Neural cell (in vitro differentiated cells): ENCODE measurements around the gene CES5A. TPM values are rescaled to one million over a fixed set of nuclear protein-coding genes. Genes with fewer than 3 reads are reported as not detected.

Source experiments
- H2AFZ ChIP-seq: fragments of 200-600, 300-800 bp; sonication (generic), shearing (Covaris generic); 2 replicates; pipeline ENCODE4 v1.6.0; 2014; ENCODE audit warnings: low read depth, mild to moderate bottlenecking, antibody characterized with exemption, low read length, moderate library complexity
- H3F3A ChIP-seq: fragments of 200-600 bp; shearing (Covaris generic); 2 replicates; pipeline ENCODE4 v1.6.1; 2016; ENCODE audit warnings: mild to moderate bottlenecking, moderate library complexity, mixed read lengths, antibody characterized with exemption, low read length; ENCODE audit not compliant: insufficient read depth, poor library complexity, severe bottlenecking
- H3K27ac ChIP-seq: fragments of 200-600, 300-800 bp; sonication (generic), shearing (Covaris generic); 2 replicates; pipeline ENCODE4 v1.5.1; 2014; ENCODE audit warnings: mild to moderate bottlenecking, low read length, moderate library complexity
- H3K27me3 ChIP-seq: fragments of 300-800, 200-600 bp; sonication (generic), shearing (Covaris generic); 2 replicates; pipeline ENCODE4 v1.6.0; 2014; ENCODE audit warnings: mild to moderate bottlenecking, low read depth, low read length, moderate library complexity; ENCODE audit not compliant: insufficient read depth
- H3K36me3 ChIP-seq: fragments of 300-800, 200-600 bp; sonication (generic), shearing (Covaris generic); 2 replicates; pipeline ENCODE4 v1.5.1; 2014; ENCODE audit warnings: mild to moderate bottlenecking, antibody characterized with exemption, low read length, moderate library complexity; ENCODE audit not compliant: insufficient read depth
- H3K4me2 ChIP-seq: fragments of 300-800, 200-600 bp; sonication (generic), shearing (Covaris generic); 2 replicates; pipeline ENCODE4 v1.6.0; 2014; ENCODE audit warnings: mild to moderate bottlenecking, low read length
- H3K4me3 ChIP-seq: fragments of 300-800, 200-600 bp; sonication (generic), shearing (Covaris generic); 2 replicates; pipeline ENCODE4 v1.5.1; 2014; ENCODE audit warnings: mild to moderate bottlenecking, low read length, moderate library complexity
- H3K79me2 ChIP-seq: fragments of 200-600 bp; shearing (Covaris generic); replicated peaks from 2 replicates; pipeline ENCODE4 v1.6.0; 2014; ENCODE audit warnings: mild to moderate bottlenecking, low read length, moderate library complexity; ENCODE audit not compliant: insufficient read depth
- H3K9ac ChIP-seq: fragments of 300-800, 200-600 bp; sonication (generic), shearing (Covaris generic); 2 replicates; pipeline ENCODE4 v1.6.1; 2016; ENCODE audit warnings: mild to moderate bottlenecking, low read length, mixed read lengths
- H3K9me2 ChIP-seq: fragments of 200-600 bp; shearing (Covaris generic); 2 replicates; pipeline ENCODE4 v1.6.1; 2016; ENCODE audit warnings: mild to moderate bottlenecking, low read length, mixed read lengths; ENCODE audit not compliant: insufficient read depth
- H3K9me3 ChIP-seq: fragments of 200-600, 300-800 bp; sonication (generic), shearing (Covaris generic); 2 replicates; pipeline ENCODE4 v1.6.1; 2016; ENCODE audit warnings: mild to moderate bottlenecking, mixed run types, low read length, moderate library complexity, mixed read lengths
- H4K20me1 ChIP-seq: fragments of 200-600 bp; shearing (Covaris generic); 2 replicates; pipeline ENCODE4 v1.6.1; 2016; ENCODE audit warnings: mild to moderate bottlenecking, mixed run types; ENCODE audit not compliant: insufficient read depth
- CTCF ChIP-seq: fragments of 450-650 bp; IDR thresholded peaks from 2 replicates; pipeline ENCODE4 v1.5.1; 2014; ENCODE audit warnings: antibody characterized with exemption, mild to moderate bottlenecking, moderate library complexity; ENCODE audit not compliant: poor library complexity, severe bottlenecking
- EP300 ChIP-seq: fragments of 450-650 bp; conservative IDR thresholded peaks from 2 replicates; pipeline ENCODE4 v1.6.1; 2014; ENCODE audit warnings: antibody characterized with exemption, mild to moderate bottlenecking, moderate library complexity; ENCODE audit not compliant: poor library complexity, severe bottlenecking
- EZH2 ChIP-seq: fragments of 200-600, 300-800 bp; shearing (Covaris generic), sonication (generic); IDR thresholded peaks from 2 replicates; pipeline ENCODE4 v1.6.1; 2014; ENCODE audit warnings: antibody characterized with exemption, low read length, borderline replicate concordance, mild to moderate bottlenecking; ENCODE audit not compliant: insufficient read depth, poor library complexity, severe bottlenecking
- MXI1 ChIP-seq: fragments of 450-650 bp; conservative IDR thresholded peaks from 2 replicates; pipeline ENCODE4 v1.6.1; 2014; ENCODE audit warnings: antibody characterized with exemption, mild to moderate bottlenecking; ENCODE audit not compliant: poor library complexity, severe bottlenecking
- POLR2AphosphoS5 ChIP-seq: IDR thresholded peaks from 2 replicates; pipeline ENCODE4 v1.6.1; 2012
- RAD21 ChIP-seq: fragments of 450-650 bp; conservative IDR thresholded peaks from 2 replicates; pipeline ENCODE4 v1.6.1; 2014; ENCODE audit warnings: antibody characterized with exemption, mild to moderate bottlenecking, moderate library complexity
- SMC3 ChIP-seq: fragments of 450-650 bp; conservative IDR thresholded peaks from 2 replicates; pipeline ENCODE4 v1.6.1; 2014; ENCODE audit warnings: antibody characterized with exemption, mild to moderate bottlenecking, moderate library complexity; ENCODE audit not compliant: poor library complexity
- TAF1 ChIP-seq: IDR thresholded peaks from 2 replicates; pipeline ENCODE4 v1.6.1; 2012; ENCODE audit warnings: low read depth
- polyA plus RNA-seq: library from polyadenylated mRNA; depleted of rRNA; stranded (reverse); fragments of >200 nt; gene quantifications from 2 replicates; pipeline ENCODE4 v1.2.3, GENCODE V29; 2014
- TF ChIP-seq, protein P1 (sequence below): IDR thresholded peaks from 2 replicates; pipeline ENCODE4 v1.6.1; 2012; ENCODE audit warnings: borderline replicate concordance

The CES5A gene
- polyA plus RNA-seq, 1 donor from 2014 or later = 0.27 TPM

DNA sequence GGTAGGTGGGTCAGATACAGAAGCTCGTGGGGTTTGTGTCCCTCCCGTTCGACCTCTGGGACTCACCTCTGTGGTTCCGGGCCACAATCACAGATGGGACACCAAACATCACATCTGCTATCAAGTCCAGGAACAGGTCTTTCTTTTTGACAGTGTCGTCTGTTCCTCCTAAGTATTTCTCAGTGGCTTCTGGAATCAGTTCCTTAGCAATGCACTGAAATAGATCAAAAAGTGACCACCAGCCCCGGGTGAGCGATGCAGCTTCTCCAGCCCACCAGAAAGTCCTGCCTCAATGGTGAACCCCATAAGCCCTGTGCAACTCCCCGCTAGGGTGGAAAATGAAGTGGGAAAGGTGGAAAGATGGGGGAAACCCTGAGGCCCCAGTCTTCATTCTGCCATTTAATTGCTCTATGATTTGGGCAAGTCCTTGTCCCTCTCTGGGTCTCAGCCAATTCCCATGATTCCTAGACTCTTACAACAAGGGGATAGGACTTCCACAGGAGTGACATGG, 64.7 kb downstream of the CES5A start:
- H3F3A ChIP-seq = no peaks in the 10 kb centered on the region
- H3K79me2 ChIP-seq = no peaks in the 10 kb centered on the region
- no peaks in the 10 kb centered on the region for H3K36me3 ChIP-seq
- H2AFZ ChIP-seq = no peak overlapping the region
- no peak overlapping the region for H3K4me2 ChIP-seq
- TF ChIP-seq TAF1 (no peak), EP300 (no peak), CTCF (no peak), RAD21 (no peak), EZH2 (no peak), SMC3 (no peak), POLR2AphosphoS5 (no peak), MXI1 (no peak)
- TF ChIP-seq, protein P1, sequence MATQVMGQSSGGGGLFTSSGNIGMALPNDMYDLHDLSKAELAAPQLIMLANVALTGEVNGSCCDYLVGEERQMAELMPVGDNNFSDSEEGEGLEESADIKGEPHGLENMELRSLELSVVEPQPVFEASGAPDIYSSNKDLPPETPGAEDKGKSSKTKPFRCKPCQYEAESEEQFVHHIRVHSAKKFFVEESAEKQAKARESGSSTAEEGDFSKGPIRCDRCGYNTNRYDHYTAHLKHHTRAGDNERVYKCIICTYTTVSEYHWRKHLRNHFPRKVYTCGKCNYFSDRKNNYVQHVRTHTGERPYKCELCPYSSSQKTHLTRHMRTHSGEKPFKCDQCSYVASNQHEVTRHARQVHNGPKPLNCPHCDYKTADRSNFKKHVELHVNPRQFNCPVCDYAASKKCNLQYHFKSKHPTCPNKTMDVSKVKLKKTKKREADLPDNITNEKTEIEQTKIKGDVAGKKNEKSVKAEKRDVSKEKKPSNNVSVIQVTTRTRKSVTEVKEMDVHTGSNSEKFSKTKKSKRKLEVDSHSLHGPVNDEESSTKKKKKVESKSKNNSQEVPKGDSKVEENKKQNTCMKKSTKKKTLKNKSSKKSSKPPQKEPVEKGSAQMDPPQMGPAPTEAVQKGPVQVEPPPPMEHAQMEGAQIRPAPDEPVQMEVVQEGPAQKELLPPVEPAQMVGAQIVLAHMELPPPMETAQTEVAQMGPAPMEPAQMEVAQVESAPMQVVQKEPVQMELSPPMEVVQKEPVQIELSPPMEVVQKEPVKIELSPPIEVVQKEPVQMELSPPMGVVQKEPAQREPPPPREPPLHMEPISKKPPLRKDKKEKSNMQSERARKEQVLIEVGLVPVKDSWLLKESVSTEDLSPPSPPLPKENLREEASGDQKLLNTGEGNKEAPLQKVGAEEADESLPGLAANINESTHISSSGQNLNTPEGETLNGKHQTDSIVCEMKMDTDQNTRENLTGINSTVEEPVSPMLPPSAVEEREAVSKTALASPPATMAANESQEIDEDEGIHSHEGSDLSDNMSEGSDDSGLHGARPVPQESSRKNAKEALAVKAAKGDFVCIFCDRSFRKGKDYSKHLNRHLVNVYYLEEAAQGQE = no peak
- no peaks in the 10 kb centered on the region for H3K9me2 ChIP-seq
- H4K20me1 ChIP-seq = no peaks in the 10 kb centered on the region
- H3K4me3 ChIP-seq = no peak overlapping the region
- no peak overlapping the region for H3K27ac ChIP-seq
- H3K9me3 ChIP-seq = no peaks in the 10 kb centered on the region
- no peaks in the 10 kb centered on the region for H3K27me3 ChIP-seq
- H3K9ac ChIP-seq = no peak overlapping the region

GRCh38 chr16:55809851-55810250, 65.3 kb downstream of the CES5A start:
- no peaks in the 10 kb centered on the region for H4K20me1 ChIP-seq
- H3K36me3 ChIP-seq = no peaks in the 10 kb centered on the region
- no peak for TF ChIP-seq POLR2AphosphoS5
- TF ChIP-seq EZH2 = no peak
- TF ChIP-seq SMC3 = no peak
- no peak for TF ChIP-seq EP300
- TF ChIP-seq, protein P1 = no peak
- no peak for TF ChIP-seq RAD21
- no peak for TF ChIP-seq CTCF
- no peak for TF ChIP-seq MXI1
- no peak for TF ChIP-seq TAF1
- H3K9ac ChIP-seq = no peak overlapping the region
- no peak overlapping the region for H3K4me2 ChIP-seq
- H2AFZ ChIP-seq = no peak overlapping the region
- H3K79me2 ChIP-seq = no peaks in the 10 kb centered on the region
- H3K27ac ChIP-seq = no peak overlapping the region
- no peaks in the 10 kb centered on the region for H3F3A ChIP-seq
- no peaks in the 10 kb centered on the region for H3K27me3 ChIP-seq
- no peak overlapping the region for H3K4me3 ChIP-seq
- no peaks in the 10 kb centered on the region for H3K9me3 ChIP-seq
- no peaks in the 10 kb centered on the region for H3K9me2 ChIP-seq
